IMR-90 (cell line): ENCODE data around the gene TTC1. TPM values are rescaled to one million over a fixed set of nuclear protein-coding genes. Genes with fewer than 3 reads are reported as not detected.

Experiments
- ATAC-seq: fragments of 200-7000 bp; cut with Tn5 transposase; 2 replicates; pipeline ENCODE4 v1.9.1; 2020; ENCODE audit warnings: low read depth, mild to moderate bottlenecking, moderate library complexity
- BruUV-seq: library from RNA; stranded (reverse); fragments of 400-500 nt; replicated peaks from 2 replicates; lab custom pipeline; 2021; lab: Mats Ljungman, UMichigan
- CTCF ChIA-PET: fragments of 300-600 bp; formaldehyde crosslinking; extraction: SDS; loops from one replicate; lab custom pipeline; 2021; ENCODE audit warnings: antibody characterized with exemption; lab: Yijun Ruan, JAX
- POLR2A ChIA-PET: fragments of 300-600 bp; sonication (Branson Sonifier 250); formaldehyde crosslinking; loops from one replicate; lab custom pipeline; 2022; ENCODE audit warnings: antibody characterized with exemption; ENCODE audit not compliant: unreplicated experiment; lab: Charles Lee
- DNase-seq: peaks from one replicate; pipeline ENCODE4 v3.0.0; 2013
- H2AFZ ChIP-seq: replicated peaks from 2 replicates; pipeline ENCODE3; 2013; ENCODE audit warnings: low read length, mild to moderate bottlenecking; ENCODE audit not compliant: poor library complexity
- H2AK5ac ChIP-seq: 2 replicates; pipeline ENCODE4 v1.6.1; 2013; ENCODE audit warnings: low read depth, low read length, inconsistent platforms
- H2AK9ac ChIP-seq: replicated peaks from 2 replicates; pipeline ENCODE3; 2013; ENCODE audit warnings: mild to moderate bottlenecking, low read depth, low read length, moderate library complexity; ENCODE audit not compliant: poor library complexity
- H2BK120ac ChIP-seq: 2 replicates; pipeline ENCODE4 v1.6.1; 2013; ENCODE audit warnings: low read depth, low read length, inconsistent platforms
- H2BK15ac ChIP-seq: 3 replicates; pipeline ENCODE4 v1.6.1; 2013; ENCODE audit warnings: low read depth, low read length, inconsistent platforms
- H2BK20ac ChIP-seq: 2 replicates; pipeline ENCODE4 v1.6.1; 2013; ENCODE audit warnings: low read depth, mild to moderate bottlenecking, inconsistent platforms, low read length, moderate library complexity
- H2BK5ac ChIP-seq: 2 replicates; pipeline ENCODE4 v1.6.1; 2013; ENCODE audit warnings: mild to moderate bottlenecking, low read depth, low read length, inconsistent platforms; ENCODE audit not compliant: poor library complexity, severe bottlenecking
- H3K14ac ChIP-seq: replicated peaks from 2 replicates; pipeline ENCODE4 v1.6.1; 2013; ENCODE audit warnings: low read depth, low read length, inconsistent platforms
- H3K18ac ChIP-seq: 2 replicates; pipeline ENCODE4 v1.6.1; 2013; ENCODE audit warnings: low read depth, low read length, control low read depth
- H3K23ac ChIP-seq: 2 replicates; pipeline ENCODE4 v1.6.1; 2013; ENCODE audit warnings: low read depth, low read length, inconsistent platforms
- H3K27ac ChIP-seq: 2 replicates; pipeline ENCODE4 v1.5.1; 2013; ENCODE audit warnings: mild to moderate bottlenecking, control low read depth, low read length; ENCODE audit not compliant: insufficient read depth
- H3K27me3 ChIP-seq: 2 replicates; pipeline ENCODE4 v1.6.1; 2013; ENCODE audit warnings: low read length; ENCODE audit not compliant: control insufficient read depth, insufficient read depth
- H3K36me3 ChIP-seq: 2 replicates; pipeline ENCODE4 v1.6.1; 2013; ENCODE audit warnings: low read length, mixed read lengths; ENCODE audit not compliant: control insufficient read depth, insufficient read depth
- H3K4ac ChIP-seq: 2 replicates; pipeline ENCODE4 v1.6.1; 2013; ENCODE audit warnings: low read depth, low read length, inconsistent platforms
- H3K4me1 ChIP-seq: 2 replicates; pipeline ENCODE4 v1.6.1; 2013; ENCODE audit warnings: low read length, mixed read lengths; ENCODE audit not compliant: control insufficient read depth, insufficient read depth
- H3K4me2 ChIP-seq: 2 replicates; pipeline ENCODE4 v1.6.1; 2013; ENCODE audit warnings: low read depth, mild to moderate bottlenecking, control low read depth, low read length, moderate library complexity
- H3K4me3 ChIP-seq: 2 replicates; pipeline ENCODE4 v1.5.1; 2013; ENCODE audit warnings: low read depth, mild to moderate bottlenecking, control low read depth, low read length, moderate library complexity; ENCODE audit not compliant: insufficient read depth
- H3K56ac ChIP-seq: 2 replicates; pipeline ENCODE4 v1.6.1; 2013; ENCODE audit warnings: low read length, inconsistent platforms; ENCODE audit not compliant: insufficient read depth; ENCODE audit errors: extremely low read depth
- H3K79me1 ChIP-seq, 2 experiments: 2 replicates each; pipeline ENCODE4 v1.6.1; 2013; ENCODE audit warnings: low read length in 2 of 2, inconsistent platforms in 1 of 2, low read depth in 1 of 2
- H3K9ac ChIP-seq: 2 replicates; pipeline ENCODE4 v1.6.1; 2013; ENCODE audit warnings: low read depth, low read length, control low read depth
- H3K9me1 ChIP-seq: 2 replicates; pipeline ENCODE4 v1.6.1; 2013; ENCODE audit warnings: low read length, inconsistent platforms; ENCODE audit not compliant: insufficient read depth
- H3K9me3 ChIP-seq: 2 replicates; pipeline ENCODE4 v1.6.1; 2013; ENCODE audit warnings: low read length; ENCODE audit not compliant: control insufficient read depth, insufficient read depth
- H4K20me1 ChIP-seq: 2 replicates; pipeline ENCODE4 v1.6.1; 2013; ENCODE audit warnings: low read length, inconsistent platforms; ENCODE audit not compliant: insufficient read depth
- H4K5ac ChIP-seq: 2 replicates; pipeline ENCODE4 v1.6.1; 2013; ENCODE audit warnings: mild to moderate bottlenecking, low read depth, low read length, control low read depth
- H4K8ac ChIP-seq, 2 experiments: 2 replicates each; pipeline ENCODE4 v1.6.1; 2013; ENCODE audit warnings: low read depth in 2 of 2, low read length in 2 of 2, control low read depth in 1 of 2, inconsistent platforms in 1 of 2
- H4K91ac ChIP-seq: 2 replicates; pipeline ENCODE4 v1.6.1; 2013; ENCODE audit warnings: low read depth, low read length, inconsistent platforms; ENCODE audit not compliant: insufficient read depth
- CEBPB ChIP-seq: IDR thresholded peaks from 2 replicates; pipeline ENCODE4 v1.6.1; 2012; ENCODE audit warnings: low read depth, low read length, improper control_type of control experiment
- WGBS, 2 experiments: methylation state at CpG; one replicate each; pipeline versions ENCODE4 v1.1.5 to v1.1.7; 2013; ENCODE audit warnings: missing lambda C conversion rate in 2 of 2; ENCODE audit not compliant: insufficient read length in 1 of 2; ENCODE audit errors: extremely low coverage in 2 of 2; 5-methylcytosine and 5-hydroxymethylcytosine counted together
- dilution Hi-C: fragments of 300-500 bp; cut with HindIII; formaldehyde crosslinking; loops from one replicate; pipeline ENCODE4 v1.14.3; 2018; ENCODE audit warnings: low sequenced_read_pairs; ENCODE audit not compliant: unreplicated experiment
- in situ Hi-C: fragments of 300-500 bp; cut with MboI; formaldehyde crosslinking; loops from 3 replicates; pipeline ENCODE4 v1.14.3; 2019; ENCODE audit warnings: low sequenced_read_pairs, inconsistent platforms, mixed read lengths
- intact Hi-C: fragments of 100-400 bp; cut with micrococcal nuclease; formaldehyde crosslinking; loops from 2 replicates; pipeline ENCODE4 v1.10.0; 2022
- polyA plus RNA-seq, 3 experiments: library from polyadenylated mRNA; depleted of rRNA; stranded (reverse); fragments of >200 nt; gene quantifications; 2 replicates each; pipeline ENCODE4 v1.2.3, GENCODE V29; 2012; ENCODE audit warnings: low replicate concordance in 1 of 3
- total RNA-seq: library from RNA; depleted of rRNA; stranded (reverse); fragments of >200 nt; gene quantifications from 2 replicates; pipeline ENCODE4 v1.2.3, GENCODE V29; 2012

The TTC1 gene
- total and polyA plus RNA-seq, 2 of the 4 experiments (the other 2 are of a cell fraction), result 23.1 to 41.1 TPM

DNA sequence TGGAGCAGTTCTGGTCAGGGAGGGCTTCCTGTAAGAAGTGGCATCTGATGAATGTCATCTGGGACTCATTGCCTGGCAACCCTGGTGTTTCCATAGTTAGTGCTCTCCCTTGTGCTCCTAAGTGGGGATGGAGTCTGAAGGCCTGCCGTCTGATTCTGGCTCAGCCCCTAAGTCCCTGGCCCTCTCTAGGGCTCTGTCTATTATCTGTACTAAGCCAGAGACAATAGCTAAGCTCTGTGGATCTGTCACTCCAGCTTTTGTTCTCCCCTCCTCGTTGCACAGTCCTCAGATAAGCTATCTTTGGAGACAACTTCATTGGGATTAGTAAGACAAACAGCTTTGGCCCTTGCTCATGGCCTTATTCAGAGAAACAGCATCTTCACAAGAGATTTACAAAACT, 30.6 kb upstream of the TTC1 start:
- no peak overlapping the region for H2AFZ ChIP-seq
- in situ Hi-C loops (no loop called here), dilution Hi-C loops (no loop called here), intact Hi-C loops (loop anchor here (5.0 to 10.0 kb wide), 4 partner anchors 214 to 814 kb away; partner anchors contain the start of gene RNF145)
- no peaks in the 10 kb centered on the region for H3K79me1 ChIP-seq
- H3K56ac ChIP-seq, result no peak overlapping the region; the same call in 1 of the 2 replicates
- POLR2A ChIA-PET, result no interaction called here
- no peak for TF ChIP-seq CEBPB
- no peak overlapping the region for H3K27ac ChIP-seq
- H3K4me2 ChIP-seq, result no peak overlapping the region
- H3K23ac ChIP-seq, result no peak overlapping the region
- no peak overlapping the region for H4K8ac ChIP-seq
- peak overlapping the region; percentile 20; the same call in 1 of the 2 replicates for H2AK5ac ChIP-seq
- H2BK20ac ChIP-seq, result 0 out of 2 replicates have a peak overlapping the region, but pooled peaks have one; percentile 14
- ATAC-seq (no peak), DNase-seq (no peak)
- no peaks in the 10 kb centered on the region for H3K9me3 ChIP-seq
- 0 out of 2 replicates have a peak overlapping the region, but pooled peaks have one; percentile 18 for H4K91ac ChIP-seq
- no TSS peak for BruUV-seq
- H3K4me3 ChIP-seq, result no peak overlapping the region
- peaks cover 3% of the 10 kb centered on the region; the same call in 1 of the 2 replicates for H4K20me1 ChIP-seq
- H3K14ac ChIP-seq, result no peak overlapping the region
- no peak overlapping the region for H2AK9ac ChIP-seq
- no peak overlapping the region for H3K18ac ChIP-seq
- H3K9ac ChIP-seq, result no peak overlapping the region
- CTCF ChIA-PET, result interaction anchor here (1.3 kb wide), 1 partner anchor 8 kb away, joined by 3 read pairs; no protein-coding TSS in a partner anchor
- H3K4ac ChIP-seq, result peak overlapping the region; percentile 53
- H2BK120ac ChIP-seq, result peak overlapping the region; percentile 16; the same call in 1 of the 2 replicates
- H4K5ac ChIP-seq, result no peak overlapping the region
- no CpG with 5 or more reads among the region's 2 CpGs for WGBS, 2 experiments
- peaks cover 10% of the 10 kb centered on the region for H3K9me1 ChIP-seq
- peaks cover 11% of the 10 kb centered on the region for H3K4me1 ChIP-seq
- H2BK15ac ChIP-seq, result peak overlapping the region; percentile 63; the same call in 1 of the 3 replicates
- H2BK5ac ChIP-seq, result no peak overlapping the region
- no peaks in the 10 kb centered on the region for H3K36me3 ChIP-seq
- H3K27me3 ChIP-seq, result no peaks in the 10 kb centered on the region
